Right lobe of liver (tissue), 6 donors: ENCODE measurements around the gene SPIRE2. TPM values are rescaled to one million over a fixed set of nuclear protein-coding genes. Genes with fewer than 3 reads are reported as not detected.
A peak's percentile ranks its signal among the peaks of the same experiment; 100 is the strongest.

ENCODE experiments used
- ATAC-seq, 4 donors: fragments of 200-7000 bp; cut with Tn5 transposase; one replicate each; pipeline ENCODE4 v1.9.1; 2020; ENCODE audit warnings: mild to moderate bottlenecking in 4 of 4, moderate library complexity in 4 of 4
- DNase-seq, 3 donors: peaks; one replicate each; pipeline ENCODE4 v3.0.0-alpha.2; 2020
- H3K27ac ChIP-seq, 3 donors: fragments of 200-600 bp; one replicate each; pipeline ENCODE4 v1.8.0; 2022
- H3K27me3 ChIP-seq, 2 donors: fragments of 200-600 bp; one replicate each; pipeline ENCODE4 v1.8.0; 2022
- H3K36me3 ChIP-seq, 4 donors: fragments of 200-600 bp; sonication (generic) in 1 of 4; one replicate each; pipeline versions ENCODE4 v1.5.1 to v1.8.0; 2017 to 2022; ENCODE audit warnings: control low read depth in 1 of 4
- H3K4me1 ChIP-seq, 4 donors: fragments of 200-600 bp; sonication (generic) in 1 of 4; one replicate each; pipeline versions ENCODE4 v1.5.1 to v1.8.0; 2017 to 2022; ENCODE audit warnings: control low read depth in 1 of 4
- H3K4me3 ChIP-seq, 3 donors: fragments of 200-600 bp; one replicate each; pipeline ENCODE4 v1.8.0; 2022
- H3K9me3 ChIP-seq, 4 donors: fragments of 200-600 bp; sonication (generic) in 1 of 4; one replicate each; pipeline versions ENCODE4 v1.5.1 to v1.8.0; 2017 to 2022; ENCODE audit warnings: control low read depth in 1 of 4
- POLR2A ChIP-seq: fragments of 450-650 bp; IDR thresholded peaks from one replicate; pipeline ENCODE4 v1.6.1; 2017; ENCODE audit warnings: antibody characterized with exemption, mild to moderate bottlenecking
- WGBS: methylation state at CpG from one replicate; pipeline ENCODE4 v1.1.6; 2018; ENCODE audit warnings: low coverage, low lambda C conversion rate; ENCODE audit not compliant: insufficient coverage; ENCODE audit errors: missing lambda C conversion rate; 5-methylcytosine and 5-hydroxymethylcytosine counted together
- intact Hi-C, 2 donors: fragments of 100-400 bp; cut with DNase I; formaldehyde crosslinking; loops; one replicate each; pipeline versions ENCODE4 v1.11.2 to v1.14.1; 2022
- total RNA-seq, 6 experiments: library from RNA; depleted of rRNA in 2 of 6; stranded (reverse); fragments of >200 nt in 2 of 6; fragmentation: NEBNext Ultra II Directional in 3 of 6; extraction: Animal tissue kit (Norgen Biotek cat#: 25700) in 3 of 6; gene quantifications; one replicate each; pipeline versions ENCODE4 v1.1.0 to v1.2.4, GENCODE V29; 2016 to 2023
- TF ChIP-seq, protein P1 (sequence below), 4 donors: fragments of 200-600 bp in 3 of 4; fragments of 450-650 bp in 1 of 4; IDR thresholded peaks; one replicate each; pipeline versions ENCODE4 v1.5.1 to v1.8.0; 2016 to 2022; ENCODE audit warnings: antibody characterized with exemption in 4 of 4, mild to moderate bottlenecking in 2 of 4
- donor health status: DM: no; HTN: yes; CAD: no.
- donor health status: DM: no; HTN: no; CAD: no.
- donor health status: DM: no; HTN: no; CAD: no.
- donor health status: DM: no; HTN: yes; CAD: no.
- donor health status: DM: no; HTN: yes; CAD: no.

SPIRE2 gene
- total RNA-seq, 6 experiments from 2014 or later: 4.8 to 7.8 (median 6.1) TPM

GRCh38 chr16:89919535-89920406, 91.5 kb downstream of the SPIRE2 start:
- H3K27me3 ChIP-seq: peaks cover 0 to 16% of the 10 kb centered on the region in 2 donors
- no peak for TF ChIP-seq POLR2A
- TF ChIP-seq, protein P1, sequence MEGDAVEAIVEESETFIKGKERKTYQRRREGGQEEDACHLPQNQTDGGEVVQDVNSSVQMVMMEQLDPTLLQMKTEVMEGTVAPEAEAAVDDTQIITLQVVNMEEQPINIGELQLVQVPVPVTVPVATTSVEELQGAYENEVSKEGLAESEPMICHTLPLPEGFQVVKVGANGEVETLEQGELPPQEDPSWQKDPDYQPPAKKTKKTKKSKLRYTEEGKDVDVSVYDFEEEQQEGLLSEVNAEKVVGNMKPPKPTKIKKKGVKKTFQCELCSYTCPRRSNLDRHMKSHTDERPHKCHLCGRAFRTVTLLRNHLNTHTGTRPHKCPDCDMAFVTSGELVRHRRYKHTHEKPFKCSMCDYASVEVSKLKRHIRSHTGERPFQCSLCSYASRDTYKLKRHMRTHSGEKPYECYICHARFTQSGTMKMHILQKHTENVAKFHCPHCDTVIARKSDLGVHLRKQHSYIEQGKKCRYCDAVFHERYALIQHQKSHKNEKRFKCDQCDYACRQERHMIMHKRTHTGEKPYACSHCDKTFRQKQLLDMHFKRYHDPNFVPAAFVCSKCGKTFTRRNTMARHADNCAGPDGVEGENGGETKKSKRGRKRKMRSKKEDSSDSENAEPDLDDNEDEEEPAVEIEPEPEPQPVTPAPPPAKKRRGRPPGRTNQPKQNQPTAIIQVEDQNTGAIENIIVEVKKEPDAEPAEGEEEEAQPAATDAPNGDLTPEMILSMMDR (IDR thresholded peaks at IDR 0.05): no peak
- 65% methylated on average over 10 of the region's 52 CpGs for WGBS
- H3K9me3 ChIP-seq: no peaks in the 10 kb centered on the region
- no peaks in the 10 kb centered on the region for H3K36me3 ChIP-seq
- H3K27ac ChIP-seq: no peak overlapping the region
- intact Hi-C loops: no loop called here
- ATAC-seq (no peak), DNase-seq (peak in 1 of 3 donors; percentile 42)
- H3K4me1 ChIP-seq: peaks cover 0 to 4% (median 0%) of the 10 kb centered on the region in 4 donors
- no peak overlapping the region for H3K4me3 ChIP-seq

- Histone ChIP-seq H3K27ac (no peak overlapping the region), H3K4me3 (no peak overlapping the region), H3K27me3 (peaks cover 0 to 16% of the 10 kb centered on the region in 2 donors), H3K4me1 (peaks cover 0 to 7% (median 0%) of the 10 kb centered on the region in 4 donors), H3K36me3 (no peaks in the 10 kb centered on the region), H3K9me3 (no peaks in the 10 kb centered on the region)
- WGBS: 25% methylated on average over 4 of the region's 6 CpGs
- ATAC-seq (no peak), DNase-seq (no peak)
- intact Hi-C loops: no loop called here
- TF ChIP-seq, protein P1 (IDR thresholded peaks at IDR 0.05): no peak
- no peak for TF ChIP-seq POLR2A
Measured at GRCh38 chr16:89920723-89921122, 92.4 kb downstream of the SPIRE2 start.

Other genes with a start within 250 kb of the SPIRE2 start
- under 1 TPM in 1 of 6 experiments, not detected in 5; 0.93 TPM for gene DPEP1, start 214.8 kb upstream of the SPIRE2 start, total RNA-seq
- 10 to 100 TPM; 27.2 to 42.3 (median 33.1) TPM for gene CHMP1A, start 170.8 kb upstream of the SPIRE2 start, total RNA-seq
- 1 to 10 TPM; 1.8 to 5.0 (median 3.3) TPM for gene SPATA33, start 170.6 kb upstream of the SPIRE2 start, total RNA-seq
- 10 to 100 TPM; 35.0 to 72.2 (median 53.7) TPM for gene CDK10, start 141.8 kb upstream of the SPIRE2 start, total RNA-seq
- 10 to 100 TPM in 3 of 6 experiments, 1 to 10 TPM in 3; 5.6 to 17.9 (median 11.2) TPM for gene SPATA2L, start 126.8 kb upstream of the SPIRE2 start, total RNA-seq
- 10 to 100 TPM in 3 of 6 experiments, 1 to 10 TPM in 3; 5.6 to 12.4 (median 9.4) TPM for gene VPS9D1, start 107.6 kb upstream of the SPIRE2 start, total RNA-seq
- gene ZNF276, start 106.9 kb upstream of the SPIRE2 start, total RNA-seq: 10 to 100 TPM in 2 of 6 experiments, 1 to 10 TPM in 4; 6.9 to 13.4 (median 9.1) TPM
- gene FANCA, start 11.8 kb upstream of the SPIRE2 start, total RNA-seq: 10 to 100 TPM in 1 of 6 experiments, 1 to 10 TPM in 5; 4.5 to 12.7 (median 8.3) TPM
- gene TCF25, start 45.1 kb downstream of the SPIRE2 start, total RNA-seq: 10 to 100 TPM; 66.6 to 91.6 (median 77.9) TPM
- 1 to 10 TPM in 2 of 6 experiments, under 1 TPM in 4; 0.31 to 1.6 (median 0.77) TPM for gene MC1R, start 90.4 kb downstream of the SPIRE2 start, total RNA-seq
- gene TUBB3, start 94.9 kb downstream of the SPIRE2 start, total RNA-seq: under 1 TPM in 4 of 6 experiments, not detected in 2; 0.13 to 0.86 (median 0.36) TPM
- gene DEF8, start 120.3 kb downstream of the SPIRE2 start, total RNA-seq: 10 to 100 TPM; 16.7 to 44.1 (median 20.7) TPM
- gene DBNDD1, start 191.0 kb downstream of the SPIRE2 start, total RNA-seq: 10 to 100 TPM in 3 of 6 experiments, 1 to 10 TPM in 3; 2.6 to 17.5 (median 7.6) TPM
- under 1 TPM in 2 of 6 experiments, not detected in 4; 0.09 to 0.12 TPM for gene PRDM7, start 248.9 kb downstream of the SPIRE2 start, total RNA-seq